Activated gamma-delta T cell (primary cell): ENCODE measurements around the gene SDCBP2.

ENCODE experiments used
- DNase-seq: peaks from one replicate; lab custom pipeline; 2025; lab: John Stamatoyannopoulos, UW

The SDCBP2 gene

GRCh38 chr20:1273366-1273765, 55.6 kb downstream of the SDCBP2 start:
- DNase-seq: no peak

GRCh38 chr20:1272368-1273100, 56.4 kb downstream of the SDCBP2 start:
- no peak for DNase-seq

DNA sequence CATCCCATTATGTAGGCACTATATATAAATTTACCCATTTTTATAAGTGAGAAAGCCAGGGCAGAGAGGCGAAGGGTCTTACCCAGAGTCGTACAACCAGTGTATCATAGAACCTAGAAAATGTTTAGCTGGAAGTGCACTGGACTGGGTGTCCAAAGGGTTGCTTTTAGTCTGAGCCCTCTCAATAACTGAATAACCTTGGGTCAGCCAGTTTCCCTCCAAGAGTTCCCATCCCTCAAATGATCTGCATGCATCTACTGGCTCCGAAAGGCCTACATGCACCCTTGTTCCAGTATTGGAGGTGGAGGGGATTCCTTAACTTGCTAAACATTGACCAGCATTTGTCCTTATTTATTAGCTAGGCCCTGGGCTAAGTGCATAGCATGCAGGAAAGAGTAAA, 59.1 kb downstream of the SDCBP2 start:
- no peak for DNase-seq

DNA sequence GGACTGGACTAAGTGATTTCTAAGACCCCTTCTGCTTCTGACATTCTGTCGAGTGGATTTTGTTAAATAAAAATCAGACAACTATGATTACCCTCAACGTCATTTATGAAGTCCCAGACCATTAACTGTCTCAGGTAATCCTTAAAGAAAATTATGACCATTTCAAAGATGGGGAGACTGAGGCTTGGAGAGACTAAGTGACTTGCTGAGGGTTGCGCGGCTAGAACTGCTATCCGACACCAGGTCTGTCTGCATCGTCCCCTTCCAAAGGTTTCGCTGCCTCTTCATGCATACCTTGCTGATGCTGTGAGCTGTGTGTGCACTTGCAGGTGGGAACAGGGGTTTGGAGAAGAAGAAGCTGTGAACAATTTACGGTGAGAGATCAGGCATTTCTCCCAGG, 59.7 kb downstream of the SDCBP2 start:
- DNase-seq: no peak

GRCh38 chr20:1267809-1268374, 61.0 kb downstream of the SDCBP2 start:
- DNase-seq: no peak

GRCh38 chr20:1267161-1267560, 61.8 kb downstream of the SDCBP2 start:
- DNase-seq: no peak

DNA sequence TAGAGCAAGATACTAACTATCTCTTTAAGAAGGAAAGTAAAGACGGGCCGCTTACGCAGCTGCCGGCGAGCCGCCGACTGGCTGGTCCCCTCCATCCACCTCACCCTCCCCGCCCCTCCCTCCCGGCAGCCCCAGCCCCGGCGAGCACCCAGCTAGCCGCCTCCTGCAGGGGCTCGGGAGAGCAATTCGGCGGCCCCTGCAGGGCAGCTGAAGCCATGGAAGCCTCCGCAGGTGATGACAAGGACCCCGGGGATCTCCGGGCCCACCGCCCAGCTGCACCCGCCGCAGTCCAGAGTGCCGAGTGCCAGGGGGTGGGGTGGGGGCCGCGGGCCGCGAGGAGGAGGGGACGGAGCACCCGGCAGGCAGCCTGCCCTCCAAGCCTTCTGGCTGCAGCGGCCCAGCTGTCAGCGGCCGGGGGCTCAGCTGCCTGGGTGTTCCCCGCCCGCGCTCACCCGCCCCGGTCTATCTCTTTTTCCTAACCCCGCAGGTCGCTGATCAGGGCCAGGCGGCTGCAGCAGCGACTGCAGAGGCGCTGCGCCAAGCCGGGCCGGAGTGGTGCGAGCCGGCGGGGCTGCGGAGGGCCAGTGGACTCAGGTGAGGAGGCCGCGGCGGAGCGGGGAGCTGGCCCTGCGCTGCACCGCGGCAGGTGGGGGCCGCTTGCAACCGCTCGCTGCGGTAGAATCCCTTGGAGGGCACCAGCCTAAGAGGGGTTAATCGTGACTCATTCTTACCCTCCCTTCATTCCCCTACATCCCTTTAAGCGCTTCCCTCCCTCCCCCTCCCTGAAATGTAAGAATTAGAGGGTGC, 62.6 kb downstream of the SDCBP2 start, which contains the start of gene SNPH:
Gene SNPH, plus strand, starts transcription at position 128 of the 807 bp plus-strand sequence. CDS start 29,946 bp downstream, outside the sequence.
- DNase-seq: peak; percentile 68

DNA sequence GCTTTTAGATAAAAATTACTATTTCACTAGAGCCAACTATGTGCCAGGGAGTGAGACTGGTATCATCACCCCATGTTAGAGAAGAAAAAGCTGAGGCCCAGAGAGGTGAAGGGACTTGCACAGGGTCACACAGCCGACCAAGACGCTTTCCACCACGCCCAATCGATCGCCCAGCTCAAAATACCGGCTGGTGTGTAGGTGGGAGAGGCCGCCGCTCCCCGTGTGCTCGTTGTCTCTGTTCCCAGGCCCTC, 63.1 kb downstream of the SDCBP2 start:
- DNase-seq: no peak

- no peak for DNase-seq
Observed at GRCh38 chr20:1265226-1265915, 63.6 kb downstream of the SDCBP2 start.

DNA sequence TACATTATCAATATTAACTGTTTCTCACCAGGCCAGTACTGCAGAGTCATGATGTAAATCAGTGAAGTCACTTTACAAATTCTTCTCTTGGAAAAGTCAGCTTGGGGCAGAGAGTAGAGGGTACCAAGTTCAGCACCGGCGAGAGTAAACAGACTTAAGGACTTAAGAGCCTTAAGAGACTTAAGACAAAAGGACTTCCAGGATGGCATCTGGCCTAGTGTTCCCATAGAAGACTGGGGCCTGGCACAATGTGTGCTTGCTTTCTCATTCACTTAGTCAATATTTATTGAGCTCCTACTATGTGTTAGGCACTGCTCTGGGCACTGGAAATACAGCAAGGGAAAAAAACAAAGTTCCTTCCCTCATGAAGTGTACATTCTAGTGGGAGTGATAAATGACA, 64.2 kb downstream of the SDCBP2 start:
- no peak for DNase-seq

DNA sequence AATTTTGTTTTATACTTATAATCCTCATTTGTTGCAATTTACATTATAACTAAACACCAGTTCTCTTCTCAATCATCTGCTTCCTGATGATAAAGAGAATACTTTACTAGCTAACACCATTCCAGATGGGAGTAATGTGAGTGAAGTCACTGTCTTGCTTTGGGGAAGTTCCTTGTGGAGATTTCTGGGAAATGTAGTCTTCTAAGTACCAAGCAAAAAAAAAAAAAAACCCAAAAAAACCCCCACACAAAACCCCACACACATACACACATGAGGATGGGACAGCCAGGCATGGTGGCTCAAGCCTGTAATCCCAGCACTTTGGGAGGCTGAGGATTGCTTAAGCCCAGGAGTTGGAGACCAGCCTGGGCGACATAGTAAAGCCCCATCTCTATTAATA, 65.1 kb downstream of the SDCBP2 start:
- no peak for DNase-seq
